Measurements from ENCODE around the gene VWC2.
A peak's percentile ranks its signal among the peaks of the same experiment; 100 is the strongest.
"Not testable (repeated sequence)": the region's sequence is repeated elsewhere in the genome, so short reads cannot be mapped to it uniquely, and the experiment has no call there.

VWC2 gene

DNA sequence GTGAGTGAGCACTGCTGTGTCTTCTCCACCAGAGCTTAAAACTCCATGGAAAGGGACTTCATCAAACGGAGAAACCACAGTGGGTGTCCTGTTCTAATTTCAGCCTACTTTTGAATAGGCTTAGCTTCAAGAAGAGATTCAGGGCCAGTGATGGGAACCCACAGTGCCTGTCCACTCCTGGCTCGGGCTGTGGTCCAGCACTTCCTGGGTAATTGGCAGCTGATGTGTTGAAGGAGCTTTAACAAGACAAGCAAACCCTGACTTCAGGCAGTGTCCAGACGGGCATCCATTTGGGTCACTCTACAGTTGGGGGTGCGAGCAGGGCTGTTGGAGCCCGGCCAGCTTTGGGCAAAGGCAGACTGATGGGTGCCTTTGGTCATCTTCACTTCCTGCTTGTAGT, 14.5 kb downstream of the VWC2 start:
- DNase-seq = no peak

DNA sequence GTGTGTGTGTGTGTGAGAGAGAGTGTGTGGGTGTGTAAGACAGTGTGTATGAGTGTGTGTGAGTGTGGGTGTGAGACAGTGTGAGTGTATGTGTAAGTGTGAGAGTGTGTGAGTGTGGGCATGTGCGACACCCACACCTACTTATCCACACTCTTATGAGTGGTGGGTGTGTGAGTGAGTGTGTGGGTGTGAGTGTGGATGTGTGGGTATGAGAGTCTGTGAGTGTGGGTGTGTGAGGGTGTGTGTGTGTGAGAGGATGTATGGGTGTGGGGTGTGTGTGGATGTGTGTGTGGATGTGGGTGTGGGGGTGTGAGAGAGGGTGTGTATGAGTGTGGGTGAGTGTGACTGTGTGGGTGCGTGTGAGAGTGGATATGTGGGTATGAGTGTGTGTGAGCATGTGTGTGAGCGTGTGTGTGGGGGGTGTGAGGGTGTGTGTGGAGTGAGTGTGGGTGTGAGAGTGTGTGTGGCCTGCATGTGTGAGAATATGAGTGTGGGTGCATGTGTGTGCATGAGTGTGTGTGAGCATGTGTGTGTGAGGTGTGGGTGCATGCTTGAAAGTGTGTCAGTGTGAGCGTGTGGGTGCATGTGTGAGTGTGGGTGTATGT, 15.1 kb downstream of the VWC2 start:
- DNase-seq = no peak

- DNase-seq = no peak
Measured at GRCh38 chr7:49789736-49790135, 16.3 kb downstream of the VWC2 start.

DNA sequence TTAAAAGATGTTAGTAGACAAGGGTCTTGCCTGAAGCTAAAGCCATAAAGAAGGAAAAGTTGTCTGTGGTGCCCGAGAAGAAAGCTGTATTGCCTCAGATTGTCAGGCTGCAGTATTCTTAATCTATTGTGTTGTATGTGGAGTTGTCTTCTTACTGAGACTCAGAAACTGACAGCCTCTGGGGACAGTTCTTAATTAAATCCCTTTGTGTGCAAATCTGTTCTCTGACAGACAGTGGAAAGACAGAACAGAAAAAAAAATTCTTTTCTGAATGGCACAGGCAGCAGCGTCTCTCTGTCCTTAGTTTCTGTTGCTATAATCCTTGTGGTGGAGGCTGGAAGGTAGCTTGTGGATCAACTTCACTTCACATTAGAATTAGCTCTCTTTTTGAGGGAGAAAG, 16.8 kb downstream of the VWC2 start:
- no peak for DNase-seq

DNA sequence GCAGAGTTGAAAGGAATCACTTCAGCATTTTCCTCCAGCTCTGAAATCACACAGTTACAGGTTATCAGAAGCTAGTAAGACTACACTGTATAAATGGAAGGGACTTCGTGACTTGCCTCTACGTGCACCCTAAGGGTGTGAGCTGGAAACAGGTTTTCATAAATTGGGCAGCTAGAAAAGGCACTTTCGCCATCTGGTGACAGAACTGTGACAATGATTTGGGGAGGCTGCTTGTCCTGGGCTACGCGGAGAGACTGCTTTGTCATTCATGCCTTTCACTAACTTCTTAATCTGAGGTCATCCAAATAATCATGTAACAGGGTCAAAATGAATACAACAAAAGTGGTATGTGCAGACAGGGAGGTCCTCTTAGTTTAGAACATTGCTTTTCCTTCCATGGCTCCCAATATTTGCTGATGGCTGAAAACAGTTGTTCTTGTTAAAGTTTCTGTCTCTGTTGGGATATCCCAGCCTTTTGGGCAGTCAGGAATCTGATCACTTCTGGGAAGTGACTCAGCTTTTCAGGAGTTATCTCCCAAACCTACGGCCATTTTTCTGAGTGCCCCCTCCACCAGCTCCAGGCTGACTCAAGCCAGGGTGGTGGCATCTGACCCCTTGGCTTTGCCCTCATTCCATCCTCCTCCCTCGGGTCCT, 17.8 kb downstream of the VWC2 start:
- peak; percentile 33 for DNase-seq

- DNase-seq = no peak
Measured at GRCh38 chr7:49797987-49798660, 24.7 kb downstream of the VWC2 start.

GRCh38 chr7:49800031-49800430, 26.6 kb downstream of the VWC2 start:
- DNase-seq = no peak

DNA sequence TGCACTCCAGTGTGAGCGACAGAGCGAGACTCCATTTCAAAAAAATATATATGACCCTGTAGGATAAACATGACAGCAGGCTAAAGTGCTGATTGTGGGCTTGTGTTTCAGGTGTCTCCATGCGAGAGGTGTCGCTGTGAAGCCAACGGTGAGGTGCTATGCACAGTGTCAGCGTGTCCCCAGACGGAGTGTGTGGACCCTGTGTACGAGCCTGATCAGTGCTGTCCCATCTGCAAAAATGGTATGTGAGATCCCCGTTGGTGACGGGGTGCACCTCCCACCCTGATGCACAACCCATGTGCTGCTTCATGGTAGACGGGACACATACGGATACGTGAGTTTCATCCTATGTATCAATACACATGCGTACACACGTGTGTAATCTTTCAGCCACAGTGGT, 29.2 kb downstream of the VWC2 start:
- no peak for DNase-seq

DNA sequence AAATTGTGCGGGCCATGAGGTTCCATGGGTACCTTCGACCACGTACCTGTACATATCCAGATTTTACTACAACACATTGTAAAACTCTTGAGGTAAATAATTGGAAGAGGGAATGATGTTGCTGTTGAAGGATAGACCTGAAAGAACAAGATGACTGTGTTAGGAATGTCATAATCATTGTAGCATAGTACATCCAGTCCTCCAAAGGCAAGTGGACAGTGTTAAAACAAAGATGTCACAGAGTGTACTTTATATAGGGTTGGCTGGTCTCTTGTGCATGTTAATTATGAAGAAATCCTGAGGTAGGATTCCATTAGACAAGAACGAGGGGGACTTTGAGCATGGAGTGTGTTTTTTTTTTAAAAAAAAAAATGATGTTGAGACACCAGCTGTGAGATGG, 30.4 kb downstream of the VWC2 start:
- no peak for DNase-seq

DNA sequence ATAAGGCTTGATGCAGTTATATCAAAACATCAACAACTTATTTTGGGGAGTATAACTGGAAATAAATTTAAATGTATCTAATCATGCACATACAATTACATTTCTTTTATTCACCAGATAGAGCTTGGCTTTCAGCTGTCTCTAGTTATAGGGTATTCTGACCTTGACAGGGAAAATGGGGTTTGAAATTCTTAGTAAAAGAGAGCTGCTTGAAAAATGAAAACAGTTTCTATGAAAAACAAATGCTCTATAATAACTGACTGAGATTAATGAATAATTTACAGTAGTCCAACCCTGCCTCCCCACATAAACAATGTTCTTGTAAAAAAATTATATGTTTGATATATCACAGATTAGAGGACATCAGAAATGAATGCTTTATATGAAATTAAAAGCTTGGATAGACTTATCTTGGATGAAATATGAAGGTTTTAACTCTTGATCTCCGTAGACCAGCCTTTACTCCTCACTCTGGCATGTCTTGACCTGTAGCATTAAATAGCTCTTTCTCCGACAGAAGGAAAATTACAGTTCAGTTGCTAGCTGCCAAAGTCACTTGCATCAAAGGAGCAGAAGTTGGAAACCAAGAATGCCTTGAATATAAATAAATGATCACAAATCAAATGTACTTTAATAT, 32.1 kb downstream of the VWC2 start:
- DNase-seq = no peak

- DNase-seq = no peak
Measured at GRCh38 chr7:49812534-49812933, 39.1 kb downstream of the VWC2 start.

DNA sequence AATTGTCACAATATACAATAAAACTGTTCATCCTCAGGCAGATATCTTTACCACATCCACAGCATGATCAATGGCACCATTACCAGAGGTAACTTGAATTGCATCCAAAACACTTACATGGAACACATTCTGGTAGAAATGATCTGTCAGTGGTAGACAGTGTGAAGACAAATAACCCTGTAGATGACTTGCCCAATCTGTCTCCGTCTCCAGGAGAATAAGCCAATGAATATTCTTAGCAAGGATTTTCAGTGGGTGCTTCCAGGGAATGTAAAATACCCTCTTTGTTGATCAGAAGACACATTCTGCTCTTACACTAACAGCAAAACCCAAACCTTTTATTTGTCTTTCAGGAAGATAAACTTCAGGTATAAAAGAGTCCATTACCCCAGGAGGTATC, 43.8 kb downstream of the VWC2 start:
- no peak for DNase-seq

GRCh38 chr7:49821181-49821580, 47.7 kb downstream of the VWC2 start:
- no peak for DNase-seq

DNA sequence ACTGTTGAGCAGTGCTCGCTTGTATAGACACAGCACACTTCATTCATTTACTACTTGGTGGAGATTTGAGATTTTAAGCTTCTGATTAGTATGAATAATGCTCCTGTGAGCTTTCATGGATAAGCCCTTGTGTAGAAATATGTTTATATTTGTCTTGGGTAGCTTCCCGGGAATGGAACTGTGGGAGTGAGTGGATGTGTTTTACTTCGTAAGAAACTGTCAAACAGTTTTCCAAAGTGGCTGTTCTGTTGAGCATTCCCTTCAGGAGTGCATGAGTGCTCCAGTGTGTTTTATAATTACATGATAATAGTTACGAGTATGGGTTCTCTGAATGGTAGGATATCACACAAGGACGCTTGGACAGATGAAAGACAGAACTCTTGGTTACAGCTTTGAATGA, 49.4 kb downstream of the VWC2 start:
- no peak for DNase-seq

- DNase-seq = no peak
Measured at GRCh38 chr7:49823566-49823965, 50.1 kb downstream of the VWC2 start.

DNA sequence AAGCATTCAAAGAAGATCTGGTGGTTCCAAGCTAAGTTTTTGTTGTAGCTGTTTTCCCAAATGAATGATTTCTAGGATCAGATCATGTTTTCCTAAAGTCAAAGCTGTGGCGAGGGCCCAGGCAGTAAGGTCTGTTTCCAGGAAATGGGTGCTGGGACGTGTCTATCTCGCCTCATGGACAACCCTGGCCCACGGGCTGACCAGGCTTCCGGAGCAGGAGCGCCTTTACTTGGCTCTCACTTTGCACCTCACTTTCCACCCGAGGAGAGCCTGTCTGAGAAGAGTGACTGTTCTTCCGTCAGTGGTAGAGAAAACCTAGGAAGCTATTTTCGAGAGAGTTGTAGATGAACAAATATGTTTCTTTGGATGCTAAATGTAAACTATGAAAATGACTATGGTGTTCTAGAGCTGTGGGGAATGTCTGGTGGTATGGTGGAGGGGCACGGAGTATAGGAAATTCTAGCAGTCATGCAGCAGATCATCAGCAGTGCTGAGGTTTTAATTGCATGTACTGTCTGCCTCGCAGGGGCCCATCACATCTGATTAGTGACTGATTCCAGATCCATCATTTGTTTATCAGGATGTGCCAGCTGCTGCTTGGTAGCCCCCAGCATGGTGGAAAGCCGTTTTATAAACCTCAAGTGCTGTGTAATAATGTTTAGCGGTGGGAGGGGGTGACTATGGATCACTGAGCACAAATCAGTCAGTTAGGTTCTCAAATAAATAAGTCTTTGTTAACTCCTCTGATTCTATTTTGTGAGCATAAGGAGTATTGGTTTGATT, 66.6 kb downstream of the VWC2 start:
- DNase-seq = peak; percentile 52

GRCh38 chr7:49840751-49841405, 67.4 kb downstream of the VWC2 start:
- DNase-seq = no peak

- peak; percentile 6 for DNase-seq
Measured at GRCh38 chr7:49845626-49846025, 72.2 kb downstream of the VWC2 start.

DNA sequence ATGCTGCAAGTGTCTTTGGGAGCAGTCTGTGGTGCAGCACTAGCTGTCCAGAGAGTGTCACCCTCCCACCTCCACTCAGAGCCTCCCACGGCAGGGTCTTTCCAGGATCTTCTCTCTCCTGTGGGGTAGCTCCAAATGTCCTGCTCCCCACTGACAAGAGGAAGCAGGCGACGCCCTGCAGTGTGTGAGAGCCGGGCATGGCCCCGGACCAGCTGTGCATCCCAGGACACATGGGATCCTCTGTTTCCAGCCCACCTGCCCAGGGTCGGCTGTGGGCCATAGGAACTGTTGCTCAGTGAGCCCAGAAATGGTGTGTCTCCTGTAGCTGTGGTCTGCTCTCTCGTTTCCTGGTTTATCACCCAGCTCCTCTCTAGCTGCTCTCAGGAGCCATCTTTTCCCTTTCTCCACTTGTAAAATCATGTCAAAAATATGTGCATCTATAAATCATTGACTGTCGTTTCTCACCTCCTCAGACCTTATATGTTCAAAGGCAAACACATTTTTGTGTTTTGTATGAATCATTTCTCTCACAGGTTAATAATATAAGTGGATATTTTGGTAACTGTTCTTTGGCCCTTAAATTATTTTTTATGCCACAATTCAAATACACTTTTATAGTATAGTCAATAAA, 74.9 kb downstream of the VWC2 start:
- no peak for DNase-seq

DNA sequence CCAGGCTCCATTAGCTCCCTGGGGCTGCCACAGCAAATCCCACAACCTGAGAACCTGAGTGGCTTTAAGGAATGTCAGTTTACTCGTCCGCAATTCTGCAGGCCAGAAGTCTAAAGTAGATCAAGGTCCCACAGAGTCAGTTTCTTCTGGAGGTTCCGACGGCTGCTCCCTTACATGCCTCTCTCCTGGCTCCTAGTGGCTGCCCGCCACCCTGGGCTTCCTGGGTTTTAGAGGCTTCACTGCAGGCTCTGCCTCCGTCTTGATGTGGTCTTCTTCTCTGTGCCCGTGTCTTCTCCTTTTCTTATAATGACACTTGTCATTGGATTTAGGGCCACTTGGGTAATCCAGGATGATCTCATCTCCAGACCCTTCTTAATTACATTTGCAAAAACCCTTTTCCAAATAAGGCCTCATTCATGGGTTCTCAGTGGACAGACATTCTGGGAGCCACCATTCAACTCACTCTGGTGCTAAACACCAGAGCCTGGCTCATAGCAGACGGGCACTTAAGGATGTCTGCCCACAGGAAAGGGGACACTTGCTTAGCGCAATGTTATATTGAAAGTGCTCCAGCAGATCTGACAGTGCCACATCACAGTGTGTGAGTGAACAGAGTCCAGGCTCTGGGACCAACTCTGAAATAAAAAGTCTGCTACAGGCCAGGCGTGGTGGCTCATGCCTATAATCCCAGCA, 77.6 kb downstream of the VWC2 start:
- no peak for DNase-seq

DNA sequence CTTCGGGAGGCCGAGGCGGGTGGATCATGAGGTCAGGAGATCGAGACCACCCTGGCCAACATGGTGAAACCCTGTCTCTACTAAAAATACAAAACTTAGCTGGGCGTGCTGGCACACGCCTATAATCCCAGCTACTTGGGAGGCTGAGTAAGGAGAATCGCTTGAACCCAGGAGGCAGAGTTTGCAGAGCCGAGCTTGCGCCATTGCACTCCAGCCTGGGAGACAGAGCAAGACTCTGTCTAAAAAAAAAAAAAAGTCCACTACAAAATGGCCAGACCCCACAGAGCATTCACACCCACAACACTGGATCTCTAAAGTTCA, 78.1 kb downstream of the VWC2 start:
- not testable (repeated sequence) for DNase-seq

Measured in NCI-H748 treated with DMSO at 0.1 percent for 48 hours (cell line).